C4-2B (cell line): ENCODE data around the gene LPP.

Experiments used
- H3K27ac ChIP-seq: fragments of 450-650 bp; 2 replicates; pipeline ENCODE4 v1.5.1; 2017
- ZFX ChIP-seq: fragments of 450-650 bp; IDR thresholded peaks from 2 replicates; pipeline ENCODE4 v1.6.1; 2017
- TF ChIP-seq, protein P1 (sequence below): fragments of 450-650 bp; conservative IDR thresholded peaks from 2 replicates; pipeline ENCODE4 v1.5.1; 2017; ENCODE audit warnings: mild to moderate bottlenecking

LPP gene

DNA sequence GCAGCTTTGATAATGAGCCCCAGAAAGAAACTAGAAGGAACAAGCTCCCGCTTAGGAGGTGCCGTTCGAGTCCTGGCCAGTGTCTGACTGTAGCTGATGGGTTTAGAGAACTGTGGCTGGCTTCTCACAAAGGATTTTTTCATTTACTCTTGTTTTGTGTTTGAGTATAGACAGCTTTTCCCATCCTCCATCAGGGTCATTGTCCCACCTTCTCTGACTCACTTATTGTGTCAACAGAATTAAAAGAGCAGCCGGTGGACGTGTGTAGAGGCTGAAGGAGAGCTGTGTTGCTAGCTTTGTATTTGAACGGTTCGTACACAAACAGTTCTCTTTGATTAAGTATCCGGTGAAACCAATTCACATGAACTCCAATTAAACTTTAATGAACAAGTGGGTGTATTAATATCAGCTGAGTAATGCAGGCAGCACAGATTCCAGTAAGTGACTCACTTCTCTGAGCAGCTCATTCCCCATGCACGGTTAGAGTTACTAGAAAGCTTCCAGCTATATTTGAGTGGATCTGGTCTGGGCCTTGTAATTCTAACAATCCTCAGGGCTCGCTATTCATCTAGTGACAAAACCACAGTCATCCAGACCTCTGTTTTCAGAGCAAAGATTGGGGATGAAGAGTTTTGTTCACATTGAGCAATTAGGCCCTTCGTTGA lies 141.0 kb downstream of the LPP start:
- peak overlapping the region; percentile 10; the same call in 1 of the 2 replicates for H3K27ac ChIP-seq

DNA sequence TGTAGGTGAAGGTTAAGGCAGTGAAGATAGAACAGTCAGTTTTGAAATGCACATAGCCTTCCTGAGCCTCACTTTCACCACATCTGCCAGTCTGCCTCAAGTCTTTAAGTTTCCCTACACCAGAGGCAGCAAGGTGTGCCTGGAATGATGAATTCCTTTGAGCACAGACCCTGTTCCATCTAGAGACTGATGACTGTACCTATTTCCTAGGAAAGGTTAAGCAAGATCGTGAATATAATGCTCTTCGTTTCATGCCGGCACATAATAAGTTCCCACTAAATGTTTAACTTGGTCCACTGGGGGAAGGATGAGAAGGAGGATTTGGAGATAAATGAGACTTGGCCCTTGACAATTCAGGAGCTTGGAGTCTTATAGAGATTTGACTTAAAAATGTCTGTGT lies 141.9 kb downstream of the LPP start:
- peak overlapping the region; percentile 10; the same call in 1 of the 2 replicates for H3K27ac ChIP-seq
- TF ChIP-seq, protein P1, sequence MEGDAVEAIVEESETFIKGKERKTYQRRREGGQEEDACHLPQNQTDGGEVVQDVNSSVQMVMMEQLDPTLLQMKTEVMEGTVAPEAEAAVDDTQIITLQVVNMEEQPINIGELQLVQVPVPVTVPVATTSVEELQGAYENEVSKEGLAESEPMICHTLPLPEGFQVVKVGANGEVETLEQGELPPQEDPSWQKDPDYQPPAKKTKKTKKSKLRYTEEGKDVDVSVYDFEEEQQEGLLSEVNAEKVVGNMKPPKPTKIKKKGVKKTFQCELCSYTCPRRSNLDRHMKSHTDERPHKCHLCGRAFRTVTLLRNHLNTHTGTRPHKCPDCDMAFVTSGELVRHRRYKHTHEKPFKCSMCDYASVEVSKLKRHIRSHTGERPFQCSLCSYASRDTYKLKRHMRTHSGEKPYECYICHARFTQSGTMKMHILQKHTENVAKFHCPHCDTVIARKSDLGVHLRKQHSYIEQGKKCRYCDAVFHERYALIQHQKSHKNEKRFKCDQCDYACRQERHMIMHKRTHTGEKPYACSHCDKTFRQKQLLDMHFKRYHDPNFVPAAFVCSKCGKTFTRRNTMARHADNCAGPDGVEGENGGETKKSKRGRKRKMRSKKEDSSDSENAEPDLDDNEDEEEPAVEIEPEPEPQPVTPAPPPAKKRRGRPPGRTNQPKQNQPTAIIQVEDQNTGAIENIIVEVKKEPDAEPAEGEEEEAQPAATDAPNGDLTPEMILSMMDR: no peak
- TF ChIP-seq ZFX: no peak

More for the DNA sequence above, 141.0 kb downstream of the LPP start:
- no peak for TF ChIP-seq ZFX
- TF ChIP-seq, protein P1: no peak

DNA sequence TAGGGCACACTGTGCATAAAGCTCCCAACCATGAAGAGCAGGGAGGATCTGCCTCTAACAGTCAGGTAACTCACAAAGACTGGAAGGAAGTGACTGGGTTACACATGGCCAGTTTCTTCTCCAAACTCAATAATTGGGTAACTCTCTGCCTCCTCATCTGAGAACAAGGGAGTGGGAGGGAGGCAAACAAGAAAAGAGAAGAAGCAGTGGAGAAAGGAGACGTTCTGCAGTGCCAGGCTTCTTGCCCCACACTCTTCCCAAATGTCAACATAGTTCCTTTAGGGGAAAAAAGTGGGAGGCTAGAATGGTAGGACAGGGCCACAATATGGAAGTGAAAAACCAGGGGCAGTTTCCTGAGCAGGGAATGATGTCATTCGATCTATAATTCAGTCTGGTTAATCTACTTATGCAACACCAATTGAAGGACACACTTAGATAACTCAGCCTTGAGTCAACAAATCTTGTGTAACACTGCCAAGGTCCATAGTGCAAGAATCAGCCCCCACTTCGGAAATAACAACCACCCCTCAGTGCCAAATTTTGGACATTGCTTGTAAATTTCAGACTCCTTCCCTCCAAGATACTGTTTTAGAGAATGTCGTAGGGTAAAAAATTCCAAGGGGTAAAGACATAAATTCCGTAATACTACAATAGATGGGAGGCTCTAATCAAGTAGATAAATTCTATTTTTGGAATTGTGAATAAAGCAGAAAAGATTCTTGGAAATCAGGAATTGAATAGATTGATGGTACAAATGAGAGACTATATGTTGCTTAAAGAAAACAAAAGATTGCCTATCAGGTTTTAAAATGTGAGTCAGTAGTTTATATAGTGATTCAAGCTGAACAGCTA lies 143.0 kb downstream of the LPP start:
- no peak for TF ChIP-seq ZFX
- TF ChIP-seq, protein P1: no peak
- H3K27ac ChIP-seq: peak overlapping the region; percentile 42; the same call in 1 of the 2 replicates

DNA sequence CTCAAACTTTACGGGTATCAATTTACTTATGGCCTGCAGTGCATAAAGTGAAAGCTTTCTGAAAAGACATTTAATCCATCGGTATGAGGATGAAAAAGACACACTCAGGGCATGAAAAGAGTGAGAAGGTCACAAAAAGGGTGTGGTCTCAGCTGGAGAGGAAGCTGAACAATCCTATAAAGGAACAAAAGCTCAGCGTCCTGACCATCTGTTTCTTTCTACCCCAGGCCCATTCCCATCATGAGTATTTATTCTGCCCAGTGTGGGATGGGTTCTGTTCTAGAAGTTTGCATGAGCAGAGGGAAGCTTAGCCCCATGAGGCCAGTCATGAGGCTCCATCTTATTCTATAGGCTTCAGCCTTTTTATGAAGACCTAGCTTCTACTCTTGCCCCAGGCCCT lies 144.6 kb downstream of the LPP start:
- TF ChIP-seq, protein P1: no peak
- no peak for TF ChIP-seq ZFX
- no peak overlapping the region for H3K27ac ChIP-seq

DNA sequence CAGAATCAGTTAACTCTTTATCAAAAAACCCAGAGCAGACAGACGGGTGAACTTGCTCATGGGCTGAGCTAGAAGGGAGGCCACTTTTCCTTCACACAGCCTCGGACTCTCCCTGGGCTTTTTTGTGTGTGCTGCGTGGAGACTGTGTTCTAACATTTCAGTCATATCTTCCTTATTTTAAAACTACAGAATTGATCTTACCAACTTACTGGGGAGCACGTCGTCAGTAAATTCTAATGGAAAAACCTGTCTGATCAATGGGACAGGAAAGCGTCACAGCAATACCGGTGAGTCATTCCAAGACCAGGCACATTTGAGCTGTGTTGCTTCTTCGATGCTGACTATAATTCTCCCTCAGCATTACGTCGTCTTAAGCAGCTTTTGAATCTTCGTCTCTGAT lies 145.1 kb downstream of the LPP start:
- H3K27ac ChIP-seq: no peak overlapping the region
- TF ChIP-seq ZFX: no peak
- TF ChIP-seq, protein P1: no peak

DNA sequence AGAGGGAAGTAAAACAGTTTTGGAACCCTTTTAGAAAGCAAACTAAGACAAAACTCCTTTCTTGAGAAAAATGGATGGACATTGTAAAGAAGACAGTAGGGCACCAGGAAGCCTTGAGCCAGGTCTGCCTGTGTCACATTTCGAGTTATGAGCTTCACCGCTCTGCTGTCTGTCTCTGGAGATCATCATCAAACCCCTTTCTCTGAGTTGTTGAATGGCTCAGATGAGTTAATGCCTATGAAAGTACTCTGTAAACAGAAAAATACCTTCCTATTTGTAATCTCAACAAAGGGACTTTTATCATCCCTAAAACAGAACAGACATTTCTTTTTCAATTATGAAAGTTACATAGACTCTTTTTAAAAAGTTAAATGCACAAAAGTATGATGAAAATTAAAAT lies 145.8 kb downstream of the LPP start:
- H3K27ac ChIP-seq: no peak overlapping the region
- TF ChIP-seq, protein P1: no peak
- TF ChIP-seq ZFX: no peak

DNA sequence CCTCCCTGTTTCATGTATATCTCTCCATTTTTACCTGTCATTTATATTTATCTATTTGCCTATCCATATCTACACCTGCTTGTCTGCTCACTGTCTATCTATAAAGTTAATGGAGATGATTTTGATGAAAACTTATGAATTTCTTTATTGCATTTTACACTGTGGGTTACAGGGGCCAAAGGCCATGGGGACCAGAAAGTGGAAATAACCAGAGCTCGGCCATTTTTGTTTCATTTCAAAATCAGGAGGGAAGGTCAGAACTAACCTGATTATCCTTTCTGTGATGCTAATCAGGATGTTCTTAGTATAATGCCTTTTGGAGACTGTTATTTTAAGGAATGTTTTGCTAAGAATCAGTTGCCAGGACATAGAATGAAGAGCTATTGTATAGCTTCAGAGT lies 147.2 kb downstream of the LPP start:
- TF ChIP-seq, protein P1: no peak
- TF ChIP-seq ZFX: no peak
- H3K27ac ChIP-seq: no peak overlapping the region
